Prostate gland (tissue), 2 donors: ENCODE measurements around the gene ASB16.

Experiments
- POLR2A ChIP-seq: fragments of 450-650 bp; IDR thresholded peaks from one replicate; pipeline ENCODE4 v1.6.1; 2016; ENCODE audit warnings: antibody characterized with exemption, mild to moderate bottlenecking
- TF ChIP-seq, protein P1 (sequence below), 4 experiments: fragments of 200-600 bp in 2 of 4; fragments of 450-650 bp in 2 of 4; sonication (generic) in 2 of 4; IDR thresholded peaks; 1 replicate in 3 of 4; 2 replicates in 1 of 4; pipeline ENCODE4 v1.5.1; 2016 to 2019; ENCODE audit warnings: antibody characterized with exemption in 4 of 4, mild to moderate bottlenecking in 2 of 4, moderate library complexity in 2 of 4

DNA sequence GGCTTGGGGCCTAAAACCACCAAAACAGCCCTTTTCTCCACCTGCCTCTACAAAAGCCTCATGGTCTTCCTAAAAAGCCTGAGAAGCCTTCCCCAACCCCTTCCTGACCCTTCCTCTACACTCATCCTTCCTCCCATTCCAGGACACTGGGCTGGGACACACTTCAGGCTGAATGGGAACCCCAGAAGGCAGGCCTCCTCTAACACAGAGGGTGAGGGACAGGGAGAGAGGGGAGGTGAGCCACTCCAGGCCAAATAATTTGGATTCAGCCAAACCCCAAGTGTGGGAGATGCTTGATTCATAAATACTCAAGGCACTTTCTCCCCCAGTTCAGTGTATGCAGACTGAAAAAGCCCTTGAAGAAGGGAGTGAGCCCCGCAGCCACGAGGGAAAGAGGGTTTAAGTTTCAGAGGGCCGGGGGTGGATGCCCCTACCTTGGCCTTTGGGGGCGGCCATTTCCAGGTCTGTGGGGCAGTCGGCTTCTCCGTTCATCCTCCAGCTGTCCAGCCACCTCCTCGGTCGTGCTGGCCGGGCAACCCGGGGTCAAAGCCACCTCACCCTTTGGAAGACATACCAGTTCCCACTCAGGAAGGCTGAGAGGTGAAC lies 47.3 kb downstream of the ASB16 start:
- TF ChIP-seq, protein P1, sequence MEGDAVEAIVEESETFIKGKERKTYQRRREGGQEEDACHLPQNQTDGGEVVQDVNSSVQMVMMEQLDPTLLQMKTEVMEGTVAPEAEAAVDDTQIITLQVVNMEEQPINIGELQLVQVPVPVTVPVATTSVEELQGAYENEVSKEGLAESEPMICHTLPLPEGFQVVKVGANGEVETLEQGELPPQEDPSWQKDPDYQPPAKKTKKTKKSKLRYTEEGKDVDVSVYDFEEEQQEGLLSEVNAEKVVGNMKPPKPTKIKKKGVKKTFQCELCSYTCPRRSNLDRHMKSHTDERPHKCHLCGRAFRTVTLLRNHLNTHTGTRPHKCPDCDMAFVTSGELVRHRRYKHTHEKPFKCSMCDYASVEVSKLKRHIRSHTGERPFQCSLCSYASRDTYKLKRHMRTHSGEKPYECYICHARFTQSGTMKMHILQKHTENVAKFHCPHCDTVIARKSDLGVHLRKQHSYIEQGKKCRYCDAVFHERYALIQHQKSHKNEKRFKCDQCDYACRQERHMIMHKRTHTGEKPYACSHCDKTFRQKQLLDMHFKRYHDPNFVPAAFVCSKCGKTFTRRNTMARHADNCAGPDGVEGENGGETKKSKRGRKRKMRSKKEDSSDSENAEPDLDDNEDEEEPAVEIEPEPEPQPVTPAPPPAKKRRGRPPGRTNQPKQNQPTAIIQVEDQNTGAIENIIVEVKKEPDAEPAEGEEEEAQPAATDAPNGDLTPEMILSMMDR (IDR thresholded peaks at IDR 0.05) = no peak
- TF ChIP-seq POLR2A = no peak
